CD4-positive, alpha-beta T cell treated with Interferon alpha-2 for 1 hour (primary cell): ENCODE measurements around the gene KCNJ6.
A peak's percentile ranks its signal among the peaks of the same experiment; 100 is the strongest.

ENCODE experiments used
- DNase-seq, 2 donors: peaks; one replicate each; pipeline ENCODE4 v3.0.0-alpha.2; 2020 to 2022

Gene KCNJ6

DNA sequence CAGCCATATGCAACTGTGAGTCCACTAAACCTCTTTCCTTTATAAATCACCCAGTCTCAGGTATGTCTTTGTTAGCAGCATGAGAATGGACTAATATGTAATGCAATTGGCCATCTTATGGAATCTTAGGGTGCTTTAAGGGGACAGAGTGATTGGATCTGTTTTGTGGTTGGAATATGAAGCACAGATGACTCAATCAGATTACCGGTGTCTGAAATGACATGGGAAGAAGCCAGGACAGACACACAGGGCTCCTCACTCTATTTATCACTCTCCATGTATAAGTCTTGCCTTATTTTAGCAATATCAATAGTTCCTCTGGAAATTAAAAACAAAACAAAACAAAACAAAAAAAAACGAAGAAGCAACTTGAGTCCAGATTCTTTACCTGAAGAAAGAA, 12.9 kb downstream of the KCNJ6 start:
- no peak for DNase-seq

DNA sequence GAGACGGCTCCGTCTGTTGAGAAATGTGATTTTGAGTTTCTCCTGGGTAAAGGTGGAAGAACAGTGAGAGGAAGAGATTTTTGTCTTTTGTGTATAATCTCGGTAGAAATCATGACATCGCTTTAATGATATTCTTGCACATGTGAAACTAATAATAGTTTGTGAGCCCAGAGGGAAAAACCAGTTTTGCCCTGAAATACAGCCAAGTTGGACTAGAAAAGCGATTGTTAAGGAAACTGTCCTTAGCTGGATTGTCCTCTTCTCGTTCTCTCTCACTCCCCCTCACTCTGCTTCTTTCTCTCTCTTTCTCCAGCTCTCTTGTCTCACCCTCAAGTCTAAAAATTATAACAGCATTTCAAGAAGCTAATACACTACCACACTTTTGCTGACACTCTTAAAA, 17.1 kb downstream of the KCNJ6 start:
- DNase-seq = no peak

- no peak for DNase-seq
Observed at GRCh38 chr21:37896788-37897187, 19.5 kb downstream of the KCNJ6 start.

GRCh38 chr21:37891972-37892371, 24.3 kb downstream of the KCNJ6 start:
- DNase-seq = no peak

DNA sequence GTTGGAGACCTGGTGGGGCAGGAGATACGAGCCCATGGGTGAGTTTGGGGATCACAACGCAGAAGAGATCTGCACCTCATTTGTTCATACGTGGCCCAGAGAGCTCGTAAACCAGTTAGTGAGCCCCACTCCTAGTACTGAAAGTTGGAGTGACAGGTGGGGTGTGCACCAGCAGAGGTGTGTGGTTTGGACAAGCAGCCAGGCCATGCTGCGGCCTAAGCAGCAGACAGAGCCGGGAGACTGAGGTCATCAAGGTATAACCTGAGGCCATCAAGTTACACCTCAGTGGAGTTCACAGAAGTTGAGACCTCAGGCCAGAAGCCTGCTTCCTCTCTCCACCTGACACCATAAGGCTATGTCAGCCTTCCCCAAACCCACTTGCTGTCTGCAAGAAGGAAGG, 27.6 kb downstream of the KCNJ6 start:
- no peak for DNase-seq

DNA sequence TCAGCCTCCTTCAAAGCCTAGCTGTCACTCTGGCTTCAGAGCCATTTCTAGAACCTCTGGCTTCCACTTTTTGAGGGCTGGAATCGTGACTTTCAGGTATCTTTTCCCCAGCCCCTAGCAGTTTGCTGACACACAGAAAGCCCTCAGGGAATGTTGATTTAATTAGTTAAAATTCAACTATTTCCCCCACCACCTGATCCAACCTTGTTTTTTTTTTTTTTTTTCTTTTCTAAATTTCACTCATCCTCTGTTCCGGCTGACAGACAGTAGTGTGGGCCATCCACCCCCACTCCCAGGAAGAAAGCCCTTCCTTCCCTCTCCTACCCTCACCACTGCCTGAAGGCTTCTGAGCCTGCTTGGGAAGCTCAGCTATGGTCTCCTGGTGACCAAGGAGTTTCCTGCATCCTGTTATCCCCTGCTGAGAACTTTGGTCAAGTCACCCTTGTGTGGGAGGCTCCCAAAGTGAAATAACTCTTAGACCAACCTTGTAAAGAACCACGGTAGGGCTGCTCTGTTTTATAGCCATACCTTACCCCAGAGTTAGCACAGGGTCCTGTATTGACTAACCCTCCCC, 29.4 kb downstream of the KCNJ6 start:
- DNase-seq = no peak

DNA sequence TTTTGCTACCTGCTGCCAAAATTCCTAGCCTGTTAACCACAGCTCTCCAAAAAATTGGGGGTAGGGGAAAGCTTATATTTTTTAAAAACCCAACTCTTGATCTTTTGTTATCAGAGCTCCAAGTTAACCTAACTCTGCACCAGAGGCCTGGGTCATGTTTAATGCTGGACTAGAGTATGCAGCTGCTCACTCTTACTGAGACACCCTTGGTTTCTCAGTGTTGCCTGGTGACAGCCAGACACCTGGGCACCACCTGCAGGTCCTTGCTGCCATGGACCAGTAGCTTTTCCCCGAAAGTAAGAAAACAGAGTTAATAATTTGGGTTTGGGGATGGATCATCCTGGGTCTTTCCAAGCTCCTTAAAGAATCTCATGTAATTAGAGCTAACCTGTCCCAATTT, 30.1 kb downstream of the KCNJ6 start:
- no peak for DNase-seq

GRCh38 chr21:37878946-37879660, 37.2 kb downstream of the KCNJ6 start:
- DNase-seq = no peak

GRCh38 chr21:37877888-37878684, 38.2 kb downstream of the KCNJ6 start:
- no peak for DNase-seq

- DNase-seq = no peak
Observed at GRCh38 chr21:37877171-37877570, 39.1 kb downstream of the KCNJ6 start.

GRCh38 chr21:37876561-37876960, 39.7 kb downstream of the KCNJ6 start:
- no peak for DNase-seq

GRCh38 chr21:37874904-37875780, 41.1 kb downstream of the KCNJ6 start:
- no peak for DNase-seq

DNA sequence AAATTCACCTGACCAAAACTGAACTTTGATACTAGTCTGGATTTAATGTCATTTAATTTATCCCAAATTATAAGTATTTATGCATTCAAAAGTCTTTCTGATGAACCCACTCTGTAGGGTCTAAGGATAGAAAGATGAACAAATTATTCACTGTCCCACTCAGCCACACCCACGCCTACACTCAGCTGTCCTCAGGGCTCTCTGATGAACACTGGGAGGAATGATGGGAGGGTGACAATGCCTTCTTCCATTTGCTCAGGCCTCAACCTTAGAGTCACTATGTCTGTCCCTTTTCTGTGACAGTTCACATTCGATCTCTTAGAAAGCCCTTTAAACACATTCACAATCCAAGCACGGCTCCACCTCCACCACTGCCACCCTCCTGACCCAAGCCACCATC, 41.8 kb downstream of the KCNJ6 start:
- no peak for DNase-seq

DNA sequence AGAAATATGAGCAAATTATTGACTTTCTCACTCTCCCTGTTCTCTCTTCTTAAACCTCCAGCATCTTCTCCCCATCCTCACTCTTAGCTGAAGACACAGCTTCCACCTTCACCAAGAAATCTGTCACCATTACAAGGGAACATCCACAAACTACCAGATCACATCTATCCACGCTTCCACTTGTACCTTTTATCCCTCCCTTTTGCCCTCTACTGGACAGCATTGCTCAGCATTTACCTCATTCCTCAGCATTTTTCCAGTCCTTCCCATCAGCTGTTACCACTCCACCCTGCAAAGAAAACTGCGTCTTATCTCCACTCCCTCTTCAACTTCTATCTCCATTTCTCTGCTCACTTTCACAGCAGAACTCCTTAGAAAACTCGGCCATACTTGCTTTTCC, 42.6 kb downstream of the KCNJ6 start:
- DNase-seq = no peak

GRCh38 chr21:37871121-37871862, 45.0 kb downstream of the KCNJ6 start:
- no peak for DNase-seq

- DNase-seq = no peak
Observed at GRCh38 chr21:37870221-37870620, 46.0 kb downstream of the KCNJ6 start.

DNA sequence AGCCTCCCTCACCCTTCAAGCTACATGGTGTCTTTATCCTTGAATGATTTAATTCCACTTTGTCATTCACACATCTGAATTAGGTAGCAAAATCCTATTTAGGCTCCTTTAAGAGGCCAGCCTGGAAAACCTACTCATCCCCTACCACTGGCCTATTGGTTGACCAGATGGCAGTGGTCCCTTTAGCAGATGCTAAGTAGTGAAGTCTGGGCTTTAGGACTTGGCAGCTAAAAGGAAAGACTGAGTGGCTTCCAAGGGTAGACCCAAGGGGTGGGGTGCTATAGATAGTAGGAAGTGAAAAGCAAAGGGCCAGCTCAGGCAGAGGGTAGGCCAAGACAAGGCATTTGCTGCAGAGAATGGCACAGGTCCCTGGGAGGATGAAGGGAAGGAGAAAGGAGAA, 46.6 kb downstream of the KCNJ6 start:
- DNase-seq = no peak

DNA sequence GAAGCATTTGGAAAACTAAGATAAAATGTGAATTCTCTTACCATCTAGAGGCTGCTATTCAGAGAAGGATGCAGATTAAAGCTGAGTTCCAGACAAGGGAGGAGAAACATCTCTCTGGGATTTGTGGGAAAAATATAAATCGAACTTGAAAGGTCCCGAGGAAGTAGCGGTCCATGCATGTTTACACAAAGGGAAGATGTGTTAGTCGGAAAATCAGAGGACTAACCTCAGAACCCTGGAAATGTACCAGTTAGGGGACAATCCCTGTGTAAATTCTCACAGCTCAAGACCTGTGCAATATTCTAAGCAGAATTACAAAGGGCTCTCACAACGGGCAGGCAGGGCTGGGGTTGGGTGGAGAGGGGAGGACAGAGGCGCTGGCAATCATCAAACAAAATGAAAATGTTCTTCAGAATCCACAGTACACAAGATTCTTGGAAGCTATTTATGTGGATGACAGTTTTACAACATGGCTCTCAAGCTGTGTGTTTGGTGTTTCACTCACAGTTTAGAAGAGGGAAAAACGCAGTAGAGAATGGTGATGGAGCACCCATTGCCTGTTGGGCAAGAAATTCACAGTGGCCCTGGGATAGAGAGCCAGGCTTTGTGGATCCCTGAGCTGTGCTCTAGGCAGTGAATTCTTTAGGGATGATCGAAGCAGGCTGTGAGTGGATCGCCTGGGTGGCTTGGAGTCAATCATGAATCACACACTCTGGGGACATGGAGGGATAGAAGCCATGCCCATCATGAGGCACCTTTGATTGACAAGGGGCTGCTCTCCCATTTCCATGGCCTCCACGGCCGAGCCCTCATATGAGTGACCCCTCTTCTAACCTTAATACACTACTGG, 47.6 kb downstream of the KCNJ6 start:
- no peak for DNase-seq

GRCh38 chr21:37866027-37866426, 50.2 kb downstream of the KCNJ6 start:
- peak; percentile 11 to 43 for DNase-seq

DNA sequence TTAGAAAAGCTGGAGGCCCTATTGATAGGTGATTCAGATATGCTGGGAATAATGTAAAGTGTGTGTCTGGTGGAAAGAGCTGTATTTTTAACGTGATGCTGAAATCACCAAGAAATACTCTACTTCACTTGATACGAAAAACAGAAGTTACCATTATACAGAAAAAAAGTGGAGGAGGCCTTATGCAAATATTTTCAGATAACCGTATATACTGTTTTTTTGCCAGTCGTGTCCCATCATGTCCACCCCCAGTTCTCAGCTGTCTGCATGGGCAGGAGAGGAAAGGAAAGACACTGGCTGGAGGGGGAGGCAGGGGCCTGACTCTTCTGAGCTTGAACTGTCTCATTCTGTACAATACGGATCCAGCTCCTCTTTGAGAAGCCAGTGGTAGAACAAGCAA, 51.1 kb downstream of the KCNJ6 start:
- DNase-seq = no peak

DNA sequence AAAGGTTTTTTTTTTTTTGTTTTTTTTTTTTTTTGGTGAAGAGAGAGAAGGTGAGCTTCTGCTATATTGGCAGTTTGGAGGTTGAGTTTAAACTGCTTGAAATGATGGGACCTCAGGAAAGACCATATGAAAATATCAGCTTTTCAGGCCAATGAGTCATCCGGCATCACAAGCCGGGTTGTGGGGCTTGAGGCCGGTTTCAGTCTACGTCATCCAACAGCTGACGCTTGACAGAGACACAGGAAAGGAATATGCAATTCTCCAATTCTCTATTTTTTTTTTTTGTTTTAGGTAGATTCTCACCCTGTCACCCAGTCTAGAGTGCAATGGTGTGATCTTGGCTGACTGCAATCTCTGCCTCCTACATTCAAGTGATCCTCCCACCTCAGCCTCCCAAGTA, 52.4 kb downstream of the KCNJ6 start:
- peak in 1 of 2 donors; percentile 57 for DNase-seq
